ENCODE results near the gene RCAN2. TPM values are rescaled to one million over a fixed set of nuclear protein-coding genes. Genes with fewer than 3 reads are reported as not detected.

The RCAN2 gene
- polyA plus RNA-seq, 4 donors: 0.67 to 8.7 (median 4.0) TPM

Other genes starting within 250 kb of the RCAN2 start
- 1 to 10 TPM in 2 of 4 donors, under 1 TPM in 1, not detected in 1; 0.22 to 3.4 (median 2.5) TPM for gene CYP39A1, start 161.4 kb upstream of the RCAN2 start, polyA plus RNA-seq
- 10 to 100 TPM in 1 of 4 donors, 1 to 10 TPM in 2, not detected in 1; 1.3 to 45.4 (median 3.7) TPM for gene SLC25A27, start 161.5 kb upstream of the RCAN2 start, polyA plus RNA-seq
- gene TDRD6, start 196.4 kb upstream of the RCAN2 start, polyA plus RNA-seq: under 1 TPM in 2 of 4 donors, not detected in 2; 0.04 to 0.49 TPM
- gene PLA2G7, start 243.9 kb upstream of the RCAN2 start, polyA plus RNA-seq: 1 to 10 TPM in 3 of 4 donors, under 1 TPM in 1; 0.67 to 3.5 (median 1.2) TPM

Data from small intestine (tissue), 4 donors.